T-cell (primary cell): Measurements from ENCODE around the gene PLXNB3. TPM values are rescaled to one million over a fixed set of nuclear protein-coding genes. Genes with fewer than 3 reads are reported as not detected.

Source experiments
- ATAC-seq, 4 experiments: fragments of 200-7000 bp in 3 of 4; fragments of 150-1000 bp in 1 of 4; cut with Tn5 transposase; replicated peaks in 1 of 4; 1 replicate in 3 of 4; 2 replicates in 1 of 4; pipeline ENCODE4 v1.10.0; 2021; ENCODE audit warnings: moderate library complexity in 3 of 4, mild to moderate bottlenecking in 2 of 4, moderate number of reproducible peaks in 1 of 4
- CTCF ChIA-PET, 2 donors: fragments of 300-600 bp; sonication (Branson Sonifier 250); formaldehyde crosslinking; loops; one replicate each; lab custom pipeline; 2022; ENCODE audit warnings: antibody characterized with exemption in 2 of 2; lab: Charles Lee
- POLR2A ChIA-PET, 2 donors: fragments of 300-600 bp; sonication (Branson Sonifier 250); formaldehyde crosslinking; loops; one replicate each; lab custom pipeline; 2022; ENCODE audit warnings: antibody characterized with exemption in 2 of 2; lab: Charles Lee
- DNase-seq, 35 experiments: peaks; one replicate each; pipeline versions ENCODE4 v3.0.0 to v3.0.0-alpha.2; 2013 to 2023
- H3K27ac ChIP-seq: one replicate; pipeline ENCODE4 v1.5.1; 2013; ENCODE audit warnings: low read length
- H3K27me3 ChIP-seq, 2 experiments: replicated peaks in 1 of 2; 1 replicate in 1 of 2; 2 replicates in 1 of 2; pipeline versions ENCODE4 v1.6.1 to v1.7.0; 2013; ENCODE audit warnings: low read length in 1 of 2, mixed read lengths in 1 of 2; ENCODE audit not compliant: control insufficient read depth in 2 of 2, insufficient read depth in 2 of 2; ENCODE audit errors: extremely low read depth in 1 of 2
- H3K36me3 ChIP-seq, 2 donors: 1 replicate in 1 of 2; 2 replicates in 1 of 2; pipeline versions ENCODE4 v1.6.1 to v1.7.0; 2013; ENCODE audit warnings: low read length in 1 of 2; ENCODE audit not compliant: control insufficient read depth in 2 of 2, insufficient read depth in 1 of 2; ENCODE audit errors: extremely low read depth in 1 of 2
- H3K4me1 ChIP-seq, 2 experiments: 1 replicate in 1 of 2; 2 replicates in 1 of 2; pipeline versions ENCODE4 v1.6.1 to v1.7.0; 2013; ENCODE audit warnings: low read length in 2 of 2, mixed read lengths in 1 of 2; ENCODE audit not compliant: insufficient read depth in 2 of 2, control insufficient read depth in 1 of 2; ENCODE audit errors: extremely low read depth in 1 of 2
- H3K4me3 ChIP-seq, 2 donors: 1 replicate in 1 of 2; 2 replicates in 1 of 2; pipeline versions ENCODE4 v1.5.1 to v1.7.0; 2013; ENCODE audit warnings: mild to moderate bottlenecking in 2 of 2, low read length in 1 of 2, moderate library complexity in 1 of 2; ENCODE audit not compliant: control insufficient read depth in 1 of 2; ENCODE audit errors: extremely low read depth in 1 of 2
- H3K9me3 ChIP-seq: 2 replicates; pipeline ENCODE4 v1.7.0; 2013
- H3K27ac Mint-ChIP-seq, 2 donors: one replicate each; pipeline ENCODE4 v1.8.0; 2020 to 2021; ENCODE audit warnings: mild to moderate bottlenecking in 2 of 2, mixed read lengths in 2 of 2
- H3K27me3 Mint-ChIP-seq, 2 donors: one replicate each; pipeline ENCODE4 v1.8.0; 2021 to 2022; ENCODE audit warnings: mixed read lengths in 2 of 2
- H3K36me3 Mint-ChIP-seq: one replicate; pipeline ENCODE4 v1.8.0; 2021; ENCODE audit warnings: mixed read lengths
- H3K4me1 Mint-ChIP-seq, 3 donors: one replicate each; pipeline ENCODE4 v1.8.0; 2020 to 2022; ENCODE audit warnings: mixed read lengths in 3 of 3, mild to moderate bottlenecking in 1 of 3
- H3K4me3 Mint-ChIP-seq, 3 donors: one replicate each; pipeline ENCODE4 v1.8.0; 2020 to 2022; ENCODE audit warnings: mild to moderate bottlenecking in 3 of 3, mixed read lengths in 3 of 3, moderate library complexity in 3 of 3
- H3K9me3 Mint-ChIP-seq, 3 donors: one replicate each; pipeline ENCODE4 v1.8.0; 2020 to 2022; ENCODE audit warnings: mixed read lengths in 3 of 3
- WGBS: methylation state at CpG from one replicate; pipeline ENCODE4 v1.1.5; 2013; ENCODE audit warnings: missing lambda C conversion rate; ENCODE audit not compliant: insufficient coverage; 5-methylcytosine and 5-hydroxymethylcytosine counted together
- total RNA-seq, 35 experiments: library from RNA in 6 of 35; stranded (reverse) in 6 of 35; fragments of 120-200 nt in 1 of 35; gene quantifications; one replicate each; pipeline versions ENCODE4 v1.2.1 to v1.2.4 and lab custom pipeline; 2013 to 2026

PLXNB3 gene
- total RNA-seq, 5 donors from 2014 or later (not counting 1 experiment from before 2014, with no cell fraction given), result 0.28 to 0.47 (median 0.43) TPM; not detected in 1

GRCh38 chrX:153802513-153803045 lies 38.5 kb downstream of the PLXNB3 start:
- no peaks in the 10 kb centered on the region for H3K36me3 Mint-ChIP-seq
- Histone ChIP-seq H3K9me3 (no peaks in the 10 kb centered on the region), H3K36me3 (peaks cover 0 to 2% of the 10 kb centered on the region in 2 donors), H3K27ac (no peak overlapping the region), H3K4me1 (peaks cover 0 to 1% of the 10 kb centered on the region in 2 experiments), H3K27me3 (no peaks in the 10 kb centered on the region), H3K4me3 (no peak overlapping the region)
- DNase-seq (no peak), ATAC-seq (no peak)
- no peaks in the 10 kb centered on the region for H3K27me3 Mint-ChIP-seq
- POLR2A ChIA-PET, result no interaction called here
- H3K27ac Mint-ChIP-seq, result no peak overlapping the region
- WGBS, result 49% methylated on average over 4 of the region's 14 CpGs
- CTCF ChIA-PET, result no interaction called here
- H3K9me3 Mint-ChIP-seq, result no peaks in the 10 kb centered on the region
- H3K4me1 Mint-ChIP-seq, result peaks cover 0 to 1% (median 0%) of the 10 kb centered on the region in 3 donors
- H3K4me3 Mint-ChIP-seq, result no peak overlapping the region

GRCh38 chrX:153803211-153804099 lies 39.4 kb downstream of the PLXNB3 start:
- H3K4me1 ChIP-seq, result no peaks in the 10 kb centered on the region
- H3K4me1 Mint-ChIP-seq, result no peaks in the 10 kb centered on the region
- DNase-seq (no peak), ATAC-seq (no peak)
- H3K27ac Mint-ChIP-seq, result no peak overlapping the region
- ChIA-PET CTCF (no interaction called here), POLR2A (no interaction called here)
- H3K36me3 Mint-ChIP-seq, result no peaks in the 10 kb centered on the region
- H3K36me3 ChIP-seq, result peaks cover 0 to 2% of the 10 kb centered on the region in 2 donors
- no peak overlapping the region for H3K27ac ChIP-seq
- H3K4me3 ChIP-seq, result no peak overlapping the region
- H3K4me3 Mint-ChIP-seq, result no peak overlapping the region
- no peaks in the 10 kb centered on the region for H3K9me3 Mint-ChIP-seq
- H3K9me3 ChIP-seq, result no peaks in the 10 kb centered on the region
- 97% methylated on average over 49 of the region's 87 CpGs for WGBS
- no peaks in the 10 kb centered on the region for H3K27me3 ChIP-seq
- H3K27me3 Mint-ChIP-seq, result no peaks in the 10 kb centered on the region

- no peak overlapping the region for H3K4me3 ChIP-seq
- ATAC-seq (no peak), DNase-seq (no peak)
- no peaks in the 10 kb centered on the region for H3K4me1 Mint-ChIP-seq
- peaks cover 0 to 2% of the 10 kb centered on the region in 2 donors for H3K36me3 ChIP-seq
- H3K27me3 ChIP-seq, result no peaks in the 10 kb centered on the region
- POLR2A ChIA-PET, result no interaction called here
- no peaks in the 10 kb centered on the region for H3K27me3 Mint-ChIP-seq
- H3K9me3 ChIP-seq, result no peaks in the 10 kb centered on the region
- CTCF ChIA-PET, result no interaction called here
- no peak overlapping the region for H3K4me3 Mint-ChIP-seq
- H3K4me1 ChIP-seq, result no peaks in the 10 kb centered on the region
- H3K9me3 Mint-ChIP-seq, result no peaks in the 10 kb centered on the region
- no peak overlapping the region for H3K27ac Mint-ChIP-seq
- 98% methylated on average over 15 of the region's 34 CpGs for WGBS
- H3K36me3 Mint-ChIP-seq, result no peaks in the 10 kb centered on the region
- no peak overlapping the region for H3K27ac ChIP-seq
Measured at GRCh38 chrX:153804100-153804595, 40.1 kb downstream of the PLXNB3 start.

DNA sequence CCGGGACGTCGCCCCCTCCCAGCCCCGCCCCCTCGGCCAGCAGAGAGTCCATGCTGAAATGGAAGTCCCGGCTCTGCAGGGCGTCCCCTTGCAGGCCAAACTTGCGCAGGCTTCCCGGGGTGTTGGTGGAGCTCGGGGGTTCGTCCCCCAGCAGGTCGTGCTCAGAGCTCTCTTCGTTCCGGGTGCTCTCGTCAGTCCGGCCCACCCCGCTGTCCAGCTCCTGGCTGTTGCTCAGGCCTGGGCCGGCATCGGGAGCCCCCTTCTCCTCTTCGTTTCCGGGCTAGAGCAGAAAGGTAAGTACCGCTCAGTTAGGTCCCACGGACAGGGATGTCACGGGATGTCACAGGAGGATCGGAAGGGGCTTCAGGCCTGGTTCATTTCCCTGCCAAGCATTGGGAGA lies 40.6 kb downstream of the PLXNB3 start:
- no peaks in the 10 kb centered on the region for H3K9me3 Mint-ChIP-seq
- H3K27ac Mint-ChIP-seq, result no peak overlapping the region
- H3K4me1 Mint-ChIP-seq, result no peaks in the 10 kb centered on the region
- CTCF ChIA-PET, result no interaction called here
- 91% methylated on average over 8 of the region's 25 CpGs for WGBS
- no peaks in the 10 kb centered on the region for H3K27me3 Mint-ChIP-seq
- Histone ChIP-seq H3K27ac (no peak overlapping the region), H3K9me3 (no peaks in the 10 kb centered on the region), H3K27me3 (no peaks in the 10 kb centered on the region), H3K36me3 (no peaks in the 10 kb centered on the region), H3K4me1 (no peaks in the 10 kb centered on the region), H3K4me3 (no peak overlapping the region)
- H3K36me3 Mint-ChIP-seq, result no peaks in the 10 kb centered on the region
- ATAC-seq, result no peak
- no peak overlapping the region for H3K4me3 Mint-ChIP-seq
- POLR2A ChIA-PET, result no interaction called here
- DNase-seq, result no peak

DNA sequence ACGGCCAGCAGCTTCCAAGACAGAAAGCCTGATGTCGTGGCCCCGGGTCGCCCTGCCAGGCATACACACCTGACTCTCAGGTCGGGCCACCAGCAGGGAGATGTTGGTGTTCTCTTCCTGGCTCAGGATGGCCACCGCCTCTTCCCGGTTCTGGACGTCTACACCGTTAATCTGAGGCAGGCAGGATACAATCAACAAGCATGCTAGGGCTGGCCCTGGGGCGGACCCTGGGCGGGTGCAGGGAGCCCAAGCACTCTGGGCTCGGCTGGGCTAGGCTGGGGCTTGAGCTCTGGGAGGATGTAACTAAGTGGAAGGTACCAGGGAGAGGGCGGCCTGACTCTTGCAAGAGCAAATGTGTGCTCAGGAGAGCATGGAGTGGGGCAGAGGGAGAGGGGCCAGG lies 41.4 kb downstream of the PLXNB3 start:
- H3K4me3 ChIP-seq, result no peak overlapping the region
- no peaks in the 10 kb centered on the region for H3K9me3 ChIP-seq
- no peaks in the 10 kb centered on the region for H3K36me3 Mint-ChIP-seq
- DNase-seq, result no peak
- peaks cover 0 to 3% of the 10 kb centered on the region in 2 donors for H3K27me3 Mint-ChIP-seq
- no peaks in the 10 kb centered on the region for H3K4me1 Mint-ChIP-seq
- no peaks in the 10 kb centered on the region for H3K27me3 ChIP-seq
- no peak for ATAC-seq
- no peak overlapping the region for H3K27ac Mint-ChIP-seq
- H3K9me3 Mint-ChIP-seq, result no peaks in the 10 kb centered on the region
- H3K4me1 ChIP-seq, result no peaks in the 10 kb centered on the region
- ChIA-PET POLR2A (no interaction called here), CTCF (no interaction called here)
- no peaks in the 10 kb centered on the region for H3K36me3 ChIP-seq
- H3K27ac ChIP-seq, result no peak overlapping the region
- WGBS, result 93% methylated on average over 10 of the region's 13 CpGs
- H3K4me3 Mint-ChIP-seq, result no peak overlapping the region

DNA sequence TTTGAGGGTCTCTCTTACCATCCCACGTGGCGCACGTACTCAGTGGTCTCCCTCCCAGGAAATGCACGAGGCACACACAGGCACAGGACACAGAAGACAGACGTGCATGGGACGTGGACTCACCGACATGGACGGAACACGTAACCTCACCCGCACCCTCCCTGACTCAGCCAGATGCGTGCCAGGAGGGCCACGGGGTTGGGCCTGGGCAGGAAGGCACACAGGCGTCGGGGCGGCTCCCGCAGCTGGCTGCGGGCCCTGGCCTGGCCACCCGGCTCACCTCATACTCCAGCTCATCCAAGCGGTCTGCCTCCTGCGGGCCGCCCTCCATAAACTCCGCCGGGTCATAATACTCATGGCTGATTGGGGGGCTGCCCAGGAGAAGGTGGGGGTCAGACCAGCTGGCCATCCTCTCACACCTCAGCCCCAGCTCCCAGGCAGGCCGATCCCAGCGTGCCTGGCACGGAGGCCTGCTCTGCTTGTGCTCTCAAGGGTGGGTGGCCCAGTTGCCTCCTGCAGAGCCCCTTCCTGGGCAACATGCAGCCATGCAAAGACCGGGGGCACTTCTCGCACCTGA lies 43.0 kb downstream of the PLXNB3 start:
- Mint-ChIP-seq H3K36me3 (no peaks in the 10 kb centered on the region), H3K27ac (no peak overlapping the region), H3K4me3 (no peak overlapping the region), H3K4me1 (no peaks in the 10 kb centered on the region), H3K9me3 (no peaks in the 10 kb centered on the region), H3K27me3 (peaks cover 0 to 11% of the 10 kb centered on the region in 2 donors)
- ChIA-PET POLR2A (no interaction called here), CTCF (interaction anchor here in 1 of 2 donors (1.0 kb wide), 1 partner anchor 13 kb away, joined by 3 read pairs; no protein-coding TSS in a partner anchor)
- 97% methylated on average over 10 of the region's 28 CpGs for WGBS
- DNase-seq (no peak), ATAC-seq (no peak)
- Histone ChIP-seq H3K4me1 (no peaks in the 10 kb centered on the region), H3K36me3 (no peaks in the 10 kb centered on the region), H3K27ac (no peak overlapping the region), H3K27me3 (no peaks in the 10 kb centered on the region), H3K4me3 (no peak overlapping the region), H3K9me3 (no peaks in the 10 kb centered on the region)
